Measurements from ENCODE around the gene PRLR. TPM values are rescaled to one million over a fixed set of nuclear protein-coding genes. Genes with fewer than 3 reads are reported as not detected.

PRLR gene
- total RNA-seq, 1 experiment from 2014 or later = 2.5 TPM

DNA sequence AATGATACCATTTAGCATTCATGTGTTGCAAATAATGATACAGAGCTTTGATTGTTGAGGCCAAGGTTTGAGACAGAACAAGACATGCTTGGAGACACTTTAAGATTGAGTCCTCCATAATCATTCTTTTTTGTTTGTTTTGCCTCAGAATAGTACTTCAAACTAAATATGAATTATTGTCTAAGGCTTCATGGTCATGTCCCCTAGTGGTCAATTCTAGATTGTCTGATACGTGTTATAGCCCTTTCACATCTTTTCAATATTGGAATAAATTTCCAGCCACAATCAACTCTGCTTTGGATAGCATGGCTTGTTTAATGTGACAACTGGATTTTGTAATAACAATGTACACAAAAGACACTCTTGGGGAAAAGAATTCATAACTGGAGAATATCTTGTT lies 64.2 kb downstream of the PRLR start:
- H4K91ac ChIP-seq (ENCODE audit: insufficient read length, low read depth, low read length) = no peak overlapping the region
- DNase-seq = no peak
- no CpG with 5 or more reads among the region's 1 CpG for WGBS (ENCODE audit: extremely low coverage, insufficient read length, low lambda C conversion rate)
- no peak overlapping the region for H4K8ac ChIP-seq (replicated peaks; ENCODE audit: insufficient read length, low read depth, low read length)
- no peak overlapping the region for H4K5ac ChIP-seq (ENCODE audit: insufficient read length, low read depth, low read length)
- H3K18ac ChIP-seq (ENCODE audit: insufficient read length, low read depth, low read length) = no peak overlapping the region
- no peaks in the 10 kb centered on the region for H3K79me2 ChIP-seq (ENCODE audit: insufficient read depth, low read length)
- Mint-ChIP-seq H3K4me1 (peaks cover 5 to 7% of the 10 kb centered on the region in 2 experiments), H3K27ac (no peak overlapping the region), H3K4me3 (no peak overlapping the region), H3K9me3 (peaks cover 17 to 20% of the 10 kb centered on the region in 2 experiments), H3K27me3 (ENCODE audit: low read depth) (no peaks in the 10 kb centered on the region), H3K36me3 (ENCODE audit: insufficient read depth in 1 of 3, low read depth in 3 of 3) (peaks cover 2 to 13% (median 9%) of the 10 kb centered on the region in 3 experiments; a peak in 4 of 7 replicates)
- H3K9ac ChIP-seq (ENCODE audit: extremely low read depth, insufficient read length, low read length) = no peak overlapping the region
- H2BK120ac ChIP-seq (ENCODE audit: low read depth, low read length, poor library complexity, severe bottlenecking) = no peak overlapping the region
- no peak overlapping the region for H2BK12ac ChIP-seq (ENCODE audit: insufficient read length, low read depth, low read length)
- no peaks in the 10 kb centered on the region for H3K79me1 ChIP-seq (ENCODE audit: insufficient read depth, low read depth, low read length, poor library complexity, severe bottlenecking)
- H3K23ac ChIP-seq (ENCODE audit: insufficient read length, low read depth, low read length) = no peak overlapping the region
- no peak overlapping the region for H2AK5ac ChIP-seq (ENCODE audit: insufficient read length, low read length)
- no peaks in the 10 kb centered on the region for H3K27me3 ChIP-seq (ENCODE audit: insufficient read depth, low read length)
- no peak overlapping the region for H2BK20ac ChIP-seq (ENCODE audit: low read depth, low read length, poor library complexity, severe bottlenecking)
- no peak overlapping the region for H3K56ac ChIP-seq (ENCODE audit: insufficient read length, low read depth, low read length)
- H2BK15ac ChIP-seq (ENCODE audit: low read depth, low read length) = no peak overlapping the region
- H2AFZ ChIP-seq (ENCODE audit: low read length) = no peak overlapping the region
- no peak overlapping the region for H3T11ph ChIP-seq (ENCODE audit: low read length)
- TF ChIP-seq, protein P1, sequence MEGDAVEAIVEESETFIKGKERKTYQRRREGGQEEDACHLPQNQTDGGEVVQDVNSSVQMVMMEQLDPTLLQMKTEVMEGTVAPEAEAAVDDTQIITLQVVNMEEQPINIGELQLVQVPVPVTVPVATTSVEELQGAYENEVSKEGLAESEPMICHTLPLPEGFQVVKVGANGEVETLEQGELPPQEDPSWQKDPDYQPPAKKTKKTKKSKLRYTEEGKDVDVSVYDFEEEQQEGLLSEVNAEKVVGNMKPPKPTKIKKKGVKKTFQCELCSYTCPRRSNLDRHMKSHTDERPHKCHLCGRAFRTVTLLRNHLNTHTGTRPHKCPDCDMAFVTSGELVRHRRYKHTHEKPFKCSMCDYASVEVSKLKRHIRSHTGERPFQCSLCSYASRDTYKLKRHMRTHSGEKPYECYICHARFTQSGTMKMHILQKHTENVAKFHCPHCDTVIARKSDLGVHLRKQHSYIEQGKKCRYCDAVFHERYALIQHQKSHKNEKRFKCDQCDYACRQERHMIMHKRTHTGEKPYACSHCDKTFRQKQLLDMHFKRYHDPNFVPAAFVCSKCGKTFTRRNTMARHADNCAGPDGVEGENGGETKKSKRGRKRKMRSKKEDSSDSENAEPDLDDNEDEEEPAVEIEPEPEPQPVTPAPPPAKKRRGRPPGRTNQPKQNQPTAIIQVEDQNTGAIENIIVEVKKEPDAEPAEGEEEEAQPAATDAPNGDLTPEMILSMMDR (conservative IDR thresholded peaks at IDR 0.05) = no peak; the same call in 2 of the 3 replicates
- H3K4me2 ChIP-seq (ENCODE audit: insufficient read depth, insufficient read length, low read length) = no peak overlapping the region
- no peak overlapping the region for H3K4ac ChIP-seq (ENCODE audit: low read depth, low read length)
- no peak overlapping the region for H3K27ac ChIP-seq (ENCODE audit: insufficient read length, low read depth, low read length)
- H2BK5ac ChIP-seq (ENCODE audit: insufficient read length, low read length) = no peak overlapping the region
- H3K4me1 ChIP-seq (ENCODE audit: insufficient read depth, low read length) = no peaks in the 10 kb centered on the region
- H3K23me2 ChIP-seq (ENCODE audit: insufficient read length, low read depth, low read length, poor library complexity, severe bottlenecking) = no peaks in the 10 kb centered on the region
- no peaks in the 10 kb centered on the region for H3K9me3 ChIP-seq (ENCODE audit: control insufficient read depth, low read depth, low read length)
- no peak overlapping the region for H3K14ac ChIP-seq (ENCODE audit: insufficient read depth, low read length)
- no peaks in the 10 kb centered on the region for H4K20me1 ChIP-seq (ENCODE audit: control insufficient read depth, insufficient read depth, insufficient read length)
